ENCODE results near the gene NRAP.

The NRAP gene

DNA sequence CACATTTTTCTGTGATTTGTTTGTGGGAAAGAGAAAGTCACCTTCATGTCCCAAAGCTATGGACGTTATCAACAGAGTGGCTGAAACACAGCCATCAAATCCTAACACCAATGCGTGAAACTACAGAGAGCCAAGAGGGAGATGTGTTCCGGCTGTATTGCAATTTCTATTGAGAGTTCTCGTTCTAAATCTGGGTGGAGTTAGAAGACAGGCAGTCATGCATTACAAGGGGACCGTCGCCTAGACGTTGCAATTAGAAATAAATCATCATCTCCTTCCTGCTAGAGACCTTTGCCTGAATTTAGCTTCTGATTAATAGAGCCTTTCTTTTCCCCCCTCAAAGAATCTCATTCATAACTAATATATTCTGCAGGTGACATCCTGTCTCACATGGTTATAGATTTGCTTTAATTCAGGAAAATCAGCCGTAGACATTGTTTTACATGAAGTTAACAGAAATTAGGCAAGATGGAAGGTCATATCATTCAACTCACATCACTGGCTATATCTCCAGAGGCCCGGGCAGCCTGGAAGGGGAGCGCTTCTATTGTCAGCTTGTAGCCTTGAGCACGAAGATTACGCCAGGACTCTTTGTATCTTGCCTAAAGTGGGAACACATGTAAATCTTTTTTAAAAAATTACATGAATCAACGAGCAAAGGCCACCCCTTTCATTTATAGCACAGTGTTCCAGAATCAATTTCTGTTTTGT lies 58.4 kb downstream of the NRAP start:
- DNase-seq: no peak

GRCh38 chr10:113604572-113604971 lies 59.3 kb downstream of the NRAP start:
- no peak for DNase-seq

DNA sequence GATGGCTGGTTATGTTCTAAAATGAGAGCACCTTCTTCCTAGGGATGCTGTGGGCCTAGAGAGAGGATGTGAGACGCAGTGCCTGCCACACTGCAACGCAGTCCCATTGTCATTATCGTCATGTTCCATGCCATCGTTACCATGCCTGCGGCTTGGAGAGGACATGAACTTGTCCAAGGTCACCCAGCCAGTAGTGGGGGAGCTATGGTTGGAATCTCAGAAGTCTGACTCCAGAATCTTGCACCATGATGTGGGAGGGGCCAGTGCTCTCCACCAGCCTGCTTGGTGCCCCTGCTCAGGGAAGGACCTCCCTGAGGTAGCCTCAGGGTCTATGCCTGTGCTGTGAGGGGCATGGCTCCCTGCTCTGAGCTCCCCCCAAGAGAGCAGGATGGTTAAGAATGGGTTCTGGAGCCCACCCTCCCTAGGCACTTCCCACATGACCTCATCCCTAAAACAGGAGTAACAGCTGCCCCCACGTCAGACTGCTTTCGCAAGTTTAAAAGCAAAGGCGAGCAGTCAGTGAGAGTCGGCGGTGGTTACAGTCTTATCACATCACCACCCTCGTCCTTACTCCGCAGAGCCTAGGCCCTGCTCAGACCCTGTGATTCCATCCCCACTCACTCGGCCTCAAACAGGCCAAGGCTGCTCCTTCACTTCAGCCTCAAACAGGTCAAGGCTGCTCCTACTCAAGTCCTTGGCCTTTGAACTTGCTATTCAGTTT lies 60.6 kb downstream of the NRAP start:
- DNase-seq: no peak

DNA sequence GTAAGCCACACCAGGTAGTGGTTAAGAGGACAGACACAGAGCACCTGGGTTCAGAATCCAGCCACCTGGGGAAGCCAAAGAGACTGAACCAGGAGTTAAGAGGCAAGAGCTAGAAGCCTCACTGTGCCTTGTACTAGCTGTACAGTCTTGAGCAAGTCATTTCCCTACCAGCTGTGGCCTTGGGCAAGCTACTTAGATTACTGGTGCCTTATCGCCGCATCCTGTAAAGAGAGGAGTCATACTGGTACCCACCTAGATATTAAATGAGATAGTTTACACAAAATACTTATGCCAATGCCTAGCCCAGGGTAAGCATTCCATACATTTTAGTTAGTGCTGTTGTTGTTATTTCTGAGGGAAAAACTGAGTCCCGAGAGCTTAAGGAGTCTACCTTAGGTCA lies 63.3 kb downstream of the NRAP start:
- DNase-seq: no peak

- DNase-seq: no peak
These were observed 69.2 kb downstream of the NRAP start for GRCh38 chr10:113594652-113595051.

DNA sequence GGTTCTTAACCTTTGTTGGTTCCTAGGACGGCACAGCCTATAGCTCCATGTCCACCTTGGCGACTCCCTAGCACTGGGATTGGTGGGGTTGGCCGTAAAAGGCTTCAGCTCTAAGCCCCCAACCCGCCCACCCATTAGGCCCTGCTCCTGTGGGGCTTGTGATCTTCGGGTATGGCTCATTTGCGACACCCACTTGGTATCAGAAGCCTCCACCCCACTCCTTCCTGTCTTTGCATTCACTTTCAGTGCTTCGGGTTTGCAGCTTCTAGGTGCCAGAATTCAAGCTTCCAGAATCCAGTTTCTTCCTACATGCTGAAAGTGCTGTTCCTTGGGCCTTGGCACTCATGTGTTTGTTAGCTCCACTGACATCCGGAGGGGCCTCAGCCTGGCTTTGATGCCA lies 71.5 kb downstream of the NRAP start:
- DNase-seq: no peak

DNA sequence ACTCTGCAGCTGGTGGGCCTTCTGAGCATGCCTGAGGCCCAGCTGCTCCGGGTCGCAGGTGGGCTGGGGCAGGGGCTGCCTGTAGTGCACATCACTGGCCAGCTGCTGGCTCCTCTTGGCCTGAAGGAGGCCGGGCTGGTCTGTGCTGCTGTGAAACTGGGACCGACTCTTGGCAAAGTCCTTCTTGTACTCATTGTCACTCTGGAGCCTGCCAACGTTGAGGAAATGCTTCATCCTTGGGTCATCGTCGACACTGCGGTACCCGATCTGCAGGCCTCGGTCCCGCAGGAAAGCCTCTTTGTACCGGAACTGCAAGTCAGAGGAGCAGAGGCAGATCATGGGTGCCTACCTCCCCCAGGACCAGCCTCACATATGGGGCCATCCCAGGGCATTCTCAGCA lies 73.3 kb downstream of the NRAP start:
- no peak for DNase-seq

GRCh38 chr10:113589201-113589770 lies 74.6 kb downstream of the NRAP start:
- no peak for DNase-seq

GRCh38 chr10:113585949-113586348 lies 77.9 kb downstream of the NRAP start:
- DNase-seq: no peak

DNA sequence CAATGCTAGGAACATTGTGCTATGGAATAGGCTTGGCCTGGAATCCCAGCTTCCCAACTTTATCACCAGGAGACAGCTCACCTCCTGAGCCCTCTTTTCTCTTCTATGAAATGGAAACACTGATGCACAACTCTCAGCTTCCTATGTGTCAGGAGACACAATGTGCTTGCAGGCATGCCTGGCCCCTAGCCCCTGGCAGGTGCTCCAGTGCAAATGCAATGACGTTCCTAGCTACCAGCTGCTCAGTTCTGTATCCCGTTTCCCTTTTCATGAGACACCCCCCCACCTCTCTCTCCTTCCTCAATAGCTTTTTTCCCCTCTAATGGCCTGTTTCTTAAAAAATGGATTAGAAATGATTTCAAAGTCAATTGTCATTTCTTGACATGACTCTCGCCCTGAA lies 80.3 kb downstream of the NRAP start:
- DNase-seq: no peak

- no peak for DNase-seq
These were observed 82.7 kb downstream of the NRAP start for GRCh38 chr10:113581092-113581491.

DNA sequence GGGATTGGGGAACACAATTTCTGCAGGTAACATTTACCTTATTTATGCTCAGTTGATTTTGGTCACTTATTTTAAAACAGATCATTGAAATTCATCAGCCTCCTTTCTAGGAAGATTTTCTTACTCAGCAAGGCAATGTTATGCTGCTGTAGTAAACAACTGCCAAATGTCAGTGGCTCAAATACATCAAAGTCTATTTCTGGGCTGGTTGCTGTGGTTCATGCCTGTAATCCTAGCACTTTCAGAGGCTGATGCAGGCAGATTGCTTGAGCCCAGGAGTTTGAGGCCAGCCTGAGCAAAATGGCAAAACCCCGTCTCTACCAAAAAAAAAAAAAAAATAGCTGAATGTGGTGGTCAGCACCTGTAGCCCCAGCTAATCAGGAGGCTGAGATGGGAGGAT lies 85.1 kb downstream of the NRAP start:
- DNase-seq: no peak

DNA sequence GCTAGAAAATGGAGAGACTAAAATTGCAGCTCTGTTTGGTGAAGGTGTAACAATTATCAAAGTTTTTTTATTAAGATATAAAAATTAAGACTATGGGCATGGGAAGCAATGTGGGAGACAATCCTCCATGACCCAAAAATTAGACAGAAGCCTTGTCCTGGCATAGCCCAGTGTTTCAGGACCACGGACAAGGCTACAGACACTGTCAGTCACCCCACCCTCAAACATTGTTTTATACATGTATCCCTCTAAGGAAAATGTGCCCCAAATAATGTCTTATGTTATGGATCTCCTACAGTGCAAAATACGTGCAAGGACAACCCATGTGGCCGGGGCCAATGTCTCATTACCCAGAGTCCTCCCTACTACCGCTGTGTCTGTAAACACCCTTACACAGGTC lies 87.0 kb downstream of the NRAP start:
- DNase-seq: peak; percentile 33

DNA sequence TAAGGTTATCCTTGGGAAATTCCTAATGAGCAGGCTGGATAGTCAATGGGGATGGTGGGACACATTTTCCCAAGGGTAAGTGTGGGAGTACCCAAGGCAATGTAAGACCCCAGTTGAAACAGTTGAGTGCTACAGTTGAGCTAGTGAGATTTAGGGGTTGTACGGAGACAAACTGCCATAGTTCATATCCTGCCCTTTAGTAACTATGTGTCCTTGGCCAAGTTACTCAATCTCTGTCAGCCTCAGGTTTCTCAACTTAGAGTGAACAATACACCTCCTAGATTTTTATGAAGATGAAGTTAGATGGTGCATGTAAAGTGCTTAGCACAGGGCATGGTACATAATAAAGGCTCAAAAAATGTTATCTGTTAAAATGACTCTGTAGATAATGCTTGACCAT lies 90.5 kb downstream of the NRAP start:
- DNase-seq: no peak

DNA sequence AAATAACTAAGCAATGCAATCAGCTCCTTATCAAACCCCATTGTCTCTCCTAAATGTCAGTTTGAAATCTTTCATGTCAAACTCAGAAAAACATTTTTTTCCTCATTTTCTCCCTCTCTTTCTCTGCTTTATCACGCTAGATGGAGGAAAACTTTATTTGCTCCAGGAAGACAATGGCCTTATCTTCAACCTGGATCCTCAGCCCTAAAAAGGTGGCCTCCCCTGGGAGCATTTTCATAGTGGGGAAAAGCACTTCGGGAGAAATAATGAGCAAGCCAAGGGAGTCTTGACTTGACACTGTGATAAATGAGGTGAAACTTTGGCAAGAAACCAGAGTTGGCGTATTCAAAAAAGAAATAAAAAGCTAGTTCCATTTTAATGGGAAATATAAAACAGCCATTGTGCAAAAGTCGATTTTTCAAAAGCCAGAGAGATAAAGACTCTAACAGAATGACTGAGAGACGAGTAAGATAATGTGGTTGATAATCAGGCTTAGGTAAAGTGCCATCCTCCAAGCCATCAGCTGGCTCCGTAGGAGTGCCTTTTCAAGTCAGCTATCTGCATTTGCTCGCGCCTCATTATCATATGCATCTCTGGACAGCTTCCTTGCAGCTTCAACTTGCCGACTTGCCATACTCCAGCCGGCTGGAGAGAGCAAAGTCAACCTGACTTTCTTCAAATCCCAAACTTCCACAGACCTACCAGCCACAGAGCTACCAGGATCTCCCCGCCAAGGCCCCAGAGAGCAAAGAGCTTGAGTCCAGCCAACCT lies 91.1 kb downstream of the NRAP start:
- DNase-seq: no peak

DNA sequence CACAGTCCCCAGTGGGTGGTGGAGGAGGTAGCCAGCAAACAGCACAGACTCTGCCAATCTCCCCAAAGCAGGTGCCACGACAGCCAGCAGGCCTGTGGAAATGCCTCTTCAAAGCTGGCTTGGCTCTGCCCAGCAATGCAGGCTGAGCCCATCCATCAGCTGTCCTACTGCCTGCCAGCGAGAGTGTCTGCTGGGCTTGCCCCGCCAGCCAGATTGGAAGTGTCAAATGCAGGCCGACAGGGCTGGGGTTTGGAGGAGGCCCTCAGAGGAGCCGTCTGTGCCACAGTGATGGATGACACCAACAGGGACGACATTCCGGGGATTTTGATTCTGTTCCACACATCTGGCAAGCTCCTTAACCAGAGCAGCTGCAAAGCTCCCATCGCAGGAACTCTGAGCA lies 94.3 kb downstream of the NRAP start:
- no peak for DNase-seq

DNA sequence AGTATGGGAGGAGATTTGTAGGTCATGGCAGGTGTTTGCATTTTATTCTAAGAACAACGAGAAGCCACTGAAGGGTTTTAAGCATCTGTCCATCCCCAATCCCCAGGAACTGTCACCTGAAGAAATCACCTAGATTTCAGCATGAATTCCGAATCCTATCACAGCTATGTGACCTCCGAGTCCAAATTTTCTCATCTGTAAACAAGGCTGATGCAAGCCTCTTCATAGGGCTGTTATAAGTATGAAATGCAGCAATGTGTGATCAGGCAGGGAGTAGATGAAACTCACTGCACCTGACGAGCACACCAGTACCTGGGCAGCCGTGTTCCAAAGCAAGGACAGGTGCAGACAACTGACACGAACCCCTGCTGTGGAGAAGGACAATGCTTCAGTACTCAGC lies 97.0 kb downstream of the NRAP start:
- no peak for DNase-seq

- no peak for DNase-seq
These were observed 98.5 kb downstream of the NRAP start for GRCh38 chr10:113565364-113565763.

GRCh38 chr10:113563306-113564088 lies 100.3 kb downstream of the NRAP start:
- DNase-seq: peak; percentile 67

DNA sequence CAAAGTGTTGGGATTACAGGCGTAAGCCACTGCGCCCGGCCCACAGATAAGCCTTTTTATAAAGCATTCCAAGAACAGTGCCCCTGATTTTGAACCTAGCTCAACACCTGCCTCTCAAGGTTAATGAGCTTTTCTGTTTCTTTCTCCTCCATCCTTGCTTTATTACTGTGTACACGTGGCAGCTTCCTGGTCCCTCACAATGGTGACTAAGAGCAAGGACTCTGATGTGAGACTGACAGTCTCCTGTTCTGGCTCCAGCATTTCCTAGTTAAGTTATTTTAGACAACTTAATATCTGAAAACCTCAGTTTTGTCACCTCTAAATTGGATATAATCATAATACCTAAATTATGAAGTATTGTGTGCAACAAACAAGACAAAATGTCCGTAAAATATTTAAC lies 101.1 kb downstream of the NRAP start:
- DNase-seq: no peak

DNA sequence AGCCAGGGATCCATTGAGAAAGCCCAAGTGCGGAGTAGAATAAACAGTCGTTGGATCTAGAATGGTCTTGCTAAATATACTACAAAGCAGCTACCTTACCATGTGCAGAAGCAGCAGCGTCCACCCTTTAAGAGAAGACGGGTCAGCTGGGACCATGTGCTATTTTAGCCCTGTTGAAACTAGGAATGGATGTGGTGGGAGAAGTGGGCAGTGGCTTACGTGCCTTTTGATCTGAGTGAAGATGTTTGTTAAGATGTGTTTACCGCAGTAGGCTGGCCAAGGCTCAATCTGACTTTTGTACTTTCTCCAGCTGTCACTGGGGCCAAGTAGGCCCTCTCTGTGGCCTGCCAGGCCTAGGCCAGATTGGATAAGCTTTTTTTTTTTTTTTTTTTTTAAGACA lies 101.8 kb downstream of the NRAP start:
- no peak for DNase-seq

- no peak for DNase-seq
These were observed 102.6 kb downstream of the NRAP start for GRCh38 chr10:113561214-113561613.

GRCh38 chr10:113560071-113560470 lies 103.8 kb downstream of the NRAP start:
- DNase-seq: no peak

All from fibroblast of skin of right biceps (primary cell).